HG02870 (cell line): ENCODE measurements around the gene SCYGR7.
"Not testable (repeated sequence)": the region's sequence is repeated elsewhere in the genome, so short reads cannot be mapped to it uniquely, and the experiment has no call there.

ENCODE experiments used
- ATAC-seq: cut with Tn5 transposase; IDR thresholded peaks from one replicate; pipeline ENCODE4 v1.9.1; 2021; ENCODE audit warnings: mild to moderate bottlenecking, moderate library complexity; ENCODE audit not compliant: unreplicated experiment

SCYGR7 gene, protein sequence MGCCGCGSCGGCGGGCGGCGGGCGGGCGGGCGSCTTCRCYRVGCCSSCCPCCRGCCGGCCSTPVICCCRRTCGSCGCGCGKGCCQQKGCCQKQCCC

DNA sequence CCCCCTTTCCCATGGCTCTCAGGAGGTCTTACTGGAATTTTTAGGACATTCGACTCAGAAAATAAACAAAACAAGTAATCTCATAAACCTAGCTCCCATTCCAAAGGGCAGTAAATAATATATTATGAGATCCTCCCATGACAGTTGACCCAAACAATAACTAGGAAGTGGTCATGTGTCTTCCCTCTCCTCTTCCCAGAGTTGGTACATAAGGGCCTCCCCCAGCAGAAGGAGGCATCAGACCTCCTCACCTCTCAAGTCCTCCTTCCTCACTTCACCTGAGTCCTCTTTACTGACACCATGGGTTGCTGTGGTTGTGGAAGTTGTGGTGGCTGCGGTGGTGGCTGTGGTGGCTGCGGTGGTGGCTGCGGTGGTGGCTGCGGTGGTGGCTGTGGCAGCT lies at the start of gene SCYGR7:
TSS of gene SCYGR7 (plus strand) at position 301 of the 400 bp plus-strand sequence. CDS start at position 301, 0 bp downstream.
- ATAC-seq, result no peak

DNA sequence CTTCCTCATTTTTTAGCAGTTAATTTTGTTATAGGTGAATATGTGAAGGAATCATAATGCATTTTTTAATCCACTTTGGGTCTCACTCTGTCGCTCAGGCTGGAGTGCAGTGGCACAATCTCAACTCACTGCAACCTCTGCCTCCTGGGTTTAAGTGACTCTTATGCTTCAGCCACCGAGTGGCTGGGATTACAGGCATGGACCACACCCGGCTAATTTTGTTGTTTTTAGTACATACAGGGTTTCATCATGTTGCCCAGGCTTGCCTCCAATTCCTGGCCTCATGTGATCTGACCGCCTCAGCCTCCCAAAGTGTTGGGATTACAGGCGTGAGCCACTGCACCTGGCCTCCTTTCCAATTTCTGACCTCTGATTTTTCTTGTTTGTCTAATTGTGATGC lies 43.9 kb upstream of the SCYGR7 start:
- no peak for ATAC-seq

DNA sequence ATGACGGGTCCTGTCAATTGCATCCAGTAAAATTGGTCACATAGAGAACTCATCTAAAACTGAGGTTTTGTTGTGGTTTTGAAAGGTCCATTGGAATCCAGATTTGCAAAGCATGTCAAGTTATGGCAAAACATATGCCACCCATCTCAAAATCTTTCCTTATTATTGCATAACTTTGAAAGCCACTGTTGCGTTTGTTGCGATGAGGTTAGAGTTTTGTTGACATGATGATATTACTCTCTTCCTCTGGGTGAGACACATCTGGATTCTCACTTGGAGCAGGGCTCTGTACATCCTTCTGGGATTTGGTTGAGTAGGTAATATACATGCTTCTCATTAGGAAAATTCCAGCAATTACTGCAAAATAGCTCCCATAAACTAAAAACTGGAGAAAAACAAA lies 40.9 kb upstream of the SCYGR7 start:
- ATAC-seq, result no peak

DNA sequence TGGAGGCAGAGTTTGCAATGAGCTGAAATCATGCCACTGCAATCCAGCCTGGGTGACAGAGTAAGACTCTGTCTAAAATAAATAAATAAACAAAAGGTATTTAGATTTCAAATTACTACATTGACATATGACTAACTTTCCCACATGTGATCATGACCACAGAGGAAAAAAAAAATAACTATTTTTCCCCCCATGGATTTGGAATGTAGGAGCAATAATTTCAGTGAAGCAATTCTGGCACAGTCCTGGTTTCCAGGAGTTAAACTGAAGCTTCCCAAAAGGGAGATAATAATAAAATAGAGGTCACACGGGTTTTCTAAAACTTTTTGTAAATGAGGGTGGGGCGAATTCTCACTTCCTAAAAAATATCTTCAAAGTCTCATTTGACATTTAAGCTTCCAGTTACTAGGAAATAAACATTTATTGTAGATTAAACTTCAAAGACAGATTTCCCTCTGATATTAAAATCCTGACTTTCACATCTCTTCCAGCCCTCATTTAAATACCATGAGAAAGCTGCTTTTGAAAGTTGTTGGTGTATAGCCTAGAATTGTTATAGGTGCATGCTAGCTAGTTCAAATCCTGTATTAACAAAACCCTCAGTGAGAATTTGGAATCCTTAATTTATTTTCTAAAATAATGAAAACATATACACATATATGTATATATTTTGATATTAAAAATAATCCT lies 31.0 kb upstream of the SCYGR7 start:
- ATAC-seq, result no peak

DNA sequence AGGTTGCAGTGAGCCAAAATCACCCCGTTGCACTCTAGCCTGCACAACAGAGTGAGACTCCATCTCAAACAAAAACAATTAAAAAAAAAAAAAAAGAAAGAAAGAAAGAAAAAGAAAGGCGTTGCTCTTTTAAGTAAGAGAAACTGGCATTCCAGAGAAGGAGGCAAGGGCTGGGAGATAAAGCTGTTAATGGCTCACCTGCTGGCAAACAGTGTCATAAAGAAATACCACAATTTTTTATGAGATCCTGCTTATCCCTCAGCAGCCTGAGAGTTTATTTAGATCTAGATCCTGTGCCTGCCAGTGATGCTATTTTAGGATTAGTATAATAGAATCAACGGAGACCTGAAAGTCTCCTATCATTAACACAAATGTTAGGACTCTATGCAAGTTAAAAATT lies 26.6 kb upstream of the SCYGR7 start:
- ATAC-seq, result no peak

DNA sequence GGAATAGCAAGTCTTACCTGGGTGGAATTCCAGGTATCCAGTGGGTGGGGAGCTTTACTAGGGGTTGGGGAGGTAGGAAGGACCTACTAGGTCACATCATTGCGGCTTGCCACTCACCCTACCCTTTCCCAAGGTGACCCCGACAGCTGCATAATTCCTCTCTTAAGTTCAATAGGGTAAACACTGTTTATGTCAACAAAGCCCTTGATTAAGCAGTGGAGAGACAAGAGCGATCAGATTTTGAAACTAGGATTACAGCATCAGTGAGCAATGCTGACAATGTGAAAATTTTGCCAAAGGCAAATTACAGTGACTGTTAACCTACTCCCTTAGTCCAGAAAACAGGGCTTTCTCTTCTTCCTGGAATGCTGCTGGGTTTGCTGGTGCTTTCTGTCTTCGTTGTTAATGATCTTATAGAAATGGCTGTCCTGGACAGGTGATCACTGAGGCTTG lies 24.8 kb upstream of the SCYGR7 start:
- ATAC-seq, result no peak

DNA sequence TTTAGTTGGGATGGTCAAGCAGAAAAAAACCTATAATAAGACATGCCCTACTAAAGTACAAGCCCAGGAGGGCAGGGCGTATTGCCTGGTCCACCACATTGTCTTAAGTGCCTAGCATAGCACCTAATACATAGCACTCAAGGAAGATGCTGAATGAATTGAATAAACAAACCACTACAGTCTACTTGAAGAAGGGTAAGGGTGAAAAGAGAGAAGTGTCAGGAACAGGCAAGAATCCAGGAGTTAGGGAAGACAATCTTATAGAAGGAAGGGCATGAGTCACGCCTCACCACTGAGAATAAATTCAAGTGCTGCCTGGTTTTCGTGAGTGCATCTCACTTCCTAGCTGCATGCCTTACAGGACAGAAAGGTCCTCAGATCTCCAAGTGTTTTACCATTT lies 24.2 kb upstream of the SCYGR7 start:
- ATAC-seq, result no peak

DNA sequence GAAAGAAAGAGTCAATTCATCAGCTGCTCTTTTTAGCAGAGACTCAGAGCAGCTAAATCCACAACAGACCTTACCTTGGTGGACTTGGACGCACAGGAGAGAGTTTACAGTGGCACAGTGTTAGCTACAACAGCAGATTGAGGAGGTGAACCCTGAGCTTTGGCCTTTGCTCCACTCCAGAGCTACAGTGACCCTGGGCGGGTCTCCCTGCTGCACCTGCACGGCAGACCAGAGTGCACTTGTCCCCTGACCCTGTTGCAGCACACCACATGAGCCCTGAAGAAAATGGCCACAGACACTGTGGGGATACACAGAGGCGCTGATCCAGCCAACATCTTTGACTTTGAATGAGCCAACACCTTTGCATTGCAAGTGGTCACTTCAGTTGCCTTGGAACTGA lies 21.3 kb upstream of the SCYGR7 start:
- no peak for ATAC-seq

DNA sequence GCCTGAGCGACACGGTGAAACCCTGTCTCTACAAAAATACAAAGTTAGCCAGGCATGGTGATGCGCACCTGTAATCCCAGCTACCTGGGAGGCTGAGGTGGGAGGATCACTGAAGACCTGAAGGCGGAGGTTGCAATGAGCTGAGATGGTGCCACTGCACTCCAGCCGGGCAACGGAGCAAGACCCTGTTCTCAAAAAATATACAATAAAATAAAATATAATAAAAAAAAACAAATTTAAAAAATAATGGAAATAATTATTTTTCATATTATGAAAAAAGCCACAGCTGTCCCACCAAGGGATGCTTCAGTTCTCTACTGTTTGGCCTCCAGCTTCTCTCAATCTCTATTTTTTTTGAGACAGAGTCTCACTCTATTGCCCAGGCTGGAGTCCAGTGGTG lies 20.7 kb upstream of the SCYGR7 start:
- ATAC-seq, result no peak

DNA sequence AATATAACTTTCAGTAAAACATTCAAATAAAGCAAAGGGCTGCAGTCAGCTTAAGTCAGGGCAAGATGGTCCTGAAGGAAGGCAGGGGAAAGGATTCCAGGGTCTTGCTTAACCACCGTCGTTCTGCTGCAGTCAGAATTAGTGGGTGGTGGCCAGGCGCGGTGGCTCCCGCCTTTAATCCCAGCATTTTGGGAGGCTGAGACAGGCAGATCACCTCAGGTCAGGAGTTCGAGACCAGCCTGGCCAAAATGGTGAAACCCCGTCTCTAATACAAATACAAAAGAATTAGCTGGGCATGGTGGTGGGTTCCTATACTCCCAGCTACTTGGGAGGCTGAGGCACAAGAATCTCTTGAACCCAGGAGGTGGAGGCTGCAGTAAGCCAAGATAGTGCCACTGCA lies 17.1 kb upstream of the SCYGR7 start:
- ATAC-seq, result no peak

DNA sequence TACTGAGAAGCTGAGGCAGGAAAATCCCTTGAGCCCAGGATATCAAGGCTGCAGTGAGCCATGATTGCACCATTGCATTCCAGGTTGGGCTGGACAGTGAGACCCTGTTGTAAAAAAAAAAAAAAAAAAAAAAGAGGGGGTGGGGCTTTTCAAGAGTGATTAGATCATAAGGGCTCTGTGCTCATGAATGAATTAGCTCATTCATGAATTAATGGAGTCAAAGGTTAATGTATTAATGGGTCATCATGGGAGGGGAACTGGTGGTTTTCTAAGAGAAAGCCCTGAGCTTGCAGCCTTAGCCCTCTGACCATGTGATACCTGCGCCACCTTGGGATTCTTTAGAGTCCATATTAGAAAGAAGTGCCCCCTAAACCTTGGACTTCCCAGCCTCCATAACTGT lies 14.8 kb upstream of the SCYGR7 start:
- no peak for ATAC-seq

DNA sequence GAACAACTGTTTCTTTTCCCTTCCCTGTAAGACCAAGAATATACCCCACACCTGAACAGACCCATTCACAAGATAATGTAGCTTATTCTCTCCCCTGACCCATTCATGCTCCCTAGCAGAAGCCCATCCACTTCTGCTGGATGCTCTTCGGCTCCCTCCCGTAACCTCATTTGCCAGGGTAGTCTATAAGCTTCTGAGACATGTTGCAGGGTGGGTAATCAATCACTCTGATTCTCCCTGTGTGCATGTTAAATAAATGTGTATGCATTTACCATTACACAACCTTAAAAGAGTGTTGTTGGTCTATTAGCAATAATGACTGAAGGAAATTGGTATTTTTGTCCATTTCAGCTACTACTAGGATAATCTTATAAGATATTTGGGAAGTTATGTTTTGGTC lies 11.6 kb upstream of the SCYGR7 start:
- no peak for ATAC-seq

DNA sequence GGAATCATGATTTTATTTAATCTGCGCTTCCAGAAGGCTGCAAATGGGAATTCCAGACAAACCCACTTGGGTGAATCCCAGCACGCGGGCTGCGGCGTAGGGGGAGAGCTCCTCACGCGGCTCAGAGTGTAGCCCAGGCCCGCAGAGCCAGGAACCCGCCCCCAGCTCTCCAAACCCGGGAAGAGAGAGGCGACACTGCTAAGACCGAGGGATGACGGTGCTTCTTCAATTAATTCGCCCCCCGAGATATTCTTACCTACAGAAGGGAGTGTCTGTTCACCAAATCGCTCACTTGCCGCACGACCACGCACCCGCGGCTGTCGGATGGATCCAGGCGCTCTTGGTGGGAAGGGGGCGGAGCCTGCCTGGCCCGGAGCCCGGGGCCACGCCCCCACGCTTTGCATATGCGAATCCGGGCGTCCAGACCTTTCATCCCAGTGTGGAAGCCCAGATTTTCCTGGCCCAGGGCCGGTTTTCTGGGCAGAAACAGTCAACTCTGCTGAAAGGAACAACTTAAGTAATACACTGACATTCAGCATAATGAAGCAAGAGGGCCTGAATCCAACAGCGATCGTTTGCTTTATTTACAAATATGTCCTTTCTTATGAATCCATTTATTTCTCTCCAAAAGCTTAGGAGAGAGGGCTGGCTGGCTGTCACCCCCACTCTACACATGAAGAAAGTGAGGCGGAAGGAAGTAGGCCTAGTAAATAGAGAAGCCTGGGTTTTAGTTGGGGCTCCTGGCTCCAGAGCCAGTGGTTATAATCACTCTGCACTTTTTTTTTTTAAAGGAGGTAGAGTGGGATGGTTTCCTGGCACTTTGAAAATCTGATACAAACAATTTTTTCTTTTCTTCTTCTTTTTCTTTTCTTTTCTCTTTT lies 10.2 kb upstream of the SCYGR7 start, which contains the start of gene SLC19A3:
TSS of gene SLC19A3 (minus strand) at position 342 of the 881 bp plus-strand sequence. CDS start 15,710 bp downstream, outside the sequence.
- ATAC-seq, result no peak

DNA sequence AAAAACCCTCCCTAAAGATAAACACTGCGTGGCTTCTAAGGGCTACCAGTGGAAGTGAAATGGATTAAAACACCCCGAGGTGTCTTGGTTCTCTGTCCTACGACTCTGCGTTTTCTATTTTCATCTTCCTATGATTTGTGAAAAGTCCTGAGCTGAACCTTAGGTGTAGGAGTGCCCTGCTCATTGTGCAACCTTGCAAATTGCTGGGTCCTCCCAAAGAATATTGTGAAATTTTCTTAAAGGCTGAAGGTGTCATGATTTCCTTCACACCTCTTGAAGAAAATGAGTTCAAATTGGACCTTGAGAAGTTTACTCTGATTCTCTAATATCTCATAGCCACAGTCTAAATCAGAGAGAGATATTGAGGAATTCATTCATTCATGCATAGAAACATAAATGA lies 8.5 kb upstream of the SCYGR7 start:
- no peak for ATAC-seq

DNA sequence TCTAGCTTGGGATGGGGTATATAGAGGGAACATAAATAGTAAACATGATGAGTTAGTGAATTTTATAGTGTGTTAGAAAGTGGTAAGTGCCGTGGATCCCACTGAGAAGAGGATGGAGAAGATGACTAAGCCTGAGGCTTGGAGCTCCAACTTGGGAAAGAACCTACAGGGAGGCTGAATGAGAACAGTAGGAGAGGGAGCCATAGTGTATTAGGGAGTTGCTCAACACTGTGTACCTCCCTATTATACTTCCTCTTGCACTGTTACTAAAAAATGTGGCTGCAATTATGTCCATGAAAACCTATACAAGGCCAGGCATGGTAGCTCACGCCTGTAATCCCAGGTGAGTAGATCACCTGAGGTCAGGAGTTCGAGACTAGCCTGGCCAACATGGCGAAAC lies 7.5 kb upstream of the SCYGR7 start:
- ATAC-seq, result no peak

DNA sequence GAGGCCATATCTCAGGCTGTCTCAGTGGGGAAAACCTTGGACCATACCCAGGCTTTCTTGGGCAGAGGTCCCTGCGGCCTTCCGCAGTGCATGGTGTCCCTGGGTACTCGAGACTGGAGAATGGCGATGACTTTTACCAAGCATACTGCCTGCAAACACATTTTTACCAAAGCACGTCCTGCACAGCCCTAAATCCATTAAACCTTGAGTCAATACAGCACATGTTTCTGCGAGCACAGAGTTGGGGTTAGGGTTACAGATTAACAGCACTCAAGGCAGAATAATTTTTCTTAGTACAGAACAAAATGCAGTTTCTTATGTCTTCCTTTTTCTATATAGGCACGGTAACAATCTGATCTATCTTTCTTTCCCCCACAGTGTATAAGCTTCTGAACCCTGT lies 5.3 kb upstream of the SCYGR7 start:
- ATAC-seq, result not testable (repeated sequence)

DNA sequence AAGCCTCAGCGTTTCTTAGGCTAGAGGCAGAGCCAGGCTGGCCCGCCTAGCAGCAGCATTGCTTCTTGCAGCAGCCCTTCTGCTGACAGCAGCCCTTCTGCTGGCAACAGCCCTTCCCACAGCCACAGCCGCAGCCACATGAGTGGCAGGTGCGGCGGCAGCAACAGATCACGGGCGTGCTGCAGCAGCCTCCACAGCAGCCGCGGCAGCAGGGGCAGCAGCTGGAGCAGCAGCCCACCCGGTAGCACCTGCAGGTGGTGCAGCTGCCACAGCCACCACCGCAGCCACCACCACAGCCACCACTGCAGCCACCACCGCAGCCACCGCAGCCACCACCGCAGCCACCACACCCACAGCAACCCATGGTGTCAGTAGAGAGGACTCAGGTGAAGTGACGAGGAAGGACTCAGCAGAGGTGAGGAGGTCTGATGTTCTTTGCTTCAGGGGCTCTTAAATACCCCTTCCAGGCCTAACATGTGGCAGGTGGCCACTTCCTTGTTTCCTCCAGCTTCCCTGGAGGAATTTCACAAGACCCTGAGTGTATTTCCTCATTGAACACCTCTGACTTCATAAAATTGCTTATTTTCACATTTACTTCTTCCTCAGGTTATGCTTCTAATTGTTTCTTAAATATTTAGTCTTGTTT lies 3.6 kb upstream of the SCYGR7 start, which contains the start of gene SCYGR6:
TSS of gene SCYGR6 (minus strand) at position 364 of the 646 bp plus-strand sequence. CDS start at position 364, 0 bp downstream.
- no peak for ATAC-seq

DNA sequence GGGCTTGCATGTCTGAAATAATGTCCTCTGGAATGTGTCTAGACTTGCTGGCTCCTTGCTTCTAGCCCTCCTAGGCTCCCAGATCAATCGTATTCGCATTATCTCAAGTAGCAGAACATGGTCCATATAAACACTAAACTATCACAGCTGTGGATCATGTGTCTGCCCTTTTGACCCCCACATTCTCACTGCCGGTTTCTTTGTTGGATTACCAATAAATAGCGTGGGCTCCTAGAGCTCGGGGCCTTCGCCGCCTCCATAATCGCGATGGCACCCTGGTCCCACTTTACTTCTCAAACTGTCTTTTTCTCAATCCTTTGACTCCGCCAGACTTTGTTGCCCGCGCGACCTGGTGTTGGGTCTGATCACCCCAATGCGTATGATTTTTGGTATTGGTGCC lies 11.2 kb downstream of the SCYGR7 start:
- no peak for ATAC-seq

DNA sequence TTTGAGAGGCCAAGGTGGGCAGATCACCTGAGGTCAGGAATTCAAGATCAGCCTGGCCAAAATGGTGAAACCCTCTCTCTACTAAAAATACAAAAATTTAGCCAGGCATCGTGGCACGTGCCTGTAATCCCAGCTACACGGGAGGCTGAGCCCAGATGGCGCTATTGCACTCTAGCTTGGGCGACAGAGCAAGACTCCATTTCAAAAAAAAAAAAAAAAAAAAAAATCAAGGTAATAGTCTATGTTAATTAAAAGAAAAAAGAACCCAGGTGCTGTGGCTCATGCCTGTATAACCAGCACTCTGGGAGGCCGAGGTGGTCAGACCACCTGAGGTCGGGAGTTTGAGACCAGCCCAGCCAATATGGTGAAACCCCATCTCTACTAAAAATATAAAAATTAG lies 12.6 kb downstream of the SCYGR7 start:
- not testable (repeated sequence) for ATAC-seq

DNA sequence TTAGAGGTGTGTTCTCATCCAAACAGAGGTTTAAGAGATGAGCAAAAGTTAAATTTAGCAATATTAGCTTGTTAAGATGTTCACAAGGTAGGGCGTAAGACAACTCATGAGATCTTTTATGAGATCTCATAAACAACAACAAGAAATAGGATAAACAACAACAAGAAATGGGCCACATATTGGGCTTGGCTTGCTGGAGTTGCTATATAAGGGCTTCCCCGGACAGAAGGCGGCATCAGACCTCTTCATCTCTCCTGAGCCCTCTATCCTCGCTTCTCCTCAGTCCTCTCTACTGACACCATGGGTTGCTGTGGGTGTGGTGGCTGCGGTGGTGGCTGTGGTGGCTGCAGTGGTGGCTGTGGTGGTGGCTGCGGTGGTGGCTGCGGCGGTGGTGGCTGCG lies 17.5 kb downstream of the SCYGR7 start, which contains the start of gene SCYGR8:
TSS of gene SCYGR8 (plus strand) at position 301 of the 400 bp plus-strand sequence. CDS start at position 301, 0 bp downstream.
- no peak for ATAC-seq

DNA sequence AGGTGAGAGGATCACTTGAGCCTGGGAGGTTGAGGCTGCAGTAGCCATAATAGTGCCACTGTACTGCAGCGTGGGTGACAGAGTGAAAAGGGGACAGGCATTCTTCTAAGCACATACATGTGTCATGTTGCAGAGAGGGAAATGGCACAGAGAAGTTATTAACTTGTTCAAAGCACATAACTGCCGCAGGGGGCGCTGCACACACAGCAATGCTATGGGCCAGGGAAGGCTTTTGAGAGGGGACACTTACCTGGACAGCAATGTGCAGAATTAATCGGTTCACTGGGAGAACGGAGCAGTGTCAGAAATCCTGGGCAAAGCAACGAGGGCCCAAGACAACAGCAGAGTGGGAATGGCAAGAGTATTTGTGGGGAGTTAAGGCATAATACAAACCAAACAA lies 19.9 kb downstream of the SCYGR7 start:
- no peak for ATAC-seq
